ENCODE measurements around the gene ELP2. TPM values are rescaled to one million over a fixed set of nuclear protein-coding genes. Genes with fewer than 3 reads are reported as not detected.
A peak's percentile ranks its signal among the peaks of the same experiment; 100 is the strongest.

The ELP2 gene
- total and polyA plus RNA-seq, 9 of the 15 experiments (the other 6 are each of a cell fraction or from before 2014, with no cell fraction given) = 76.8 to 192 (median 140) TPM

DNA sequence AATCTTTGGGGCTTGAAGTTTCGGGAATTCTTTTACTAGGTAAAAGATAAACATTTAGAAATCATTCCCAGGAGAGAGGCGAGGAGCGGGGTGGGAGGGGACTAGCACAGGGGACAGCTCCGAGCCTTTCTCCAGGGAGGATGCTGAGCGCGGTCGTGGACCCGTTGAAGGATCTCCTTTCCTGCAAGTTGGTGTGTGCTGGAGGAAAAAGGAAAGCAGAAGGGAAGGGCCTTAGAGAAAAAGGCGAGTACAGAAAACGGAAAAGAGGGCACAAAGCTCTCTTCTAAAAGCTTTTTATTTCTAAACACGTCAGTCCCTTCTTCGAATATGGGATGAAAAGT is 1.2 kb upstream of the ELP2 start:
- H3K4me1 ChIP-seq (replicated peaks in 1 of 2; ENCODE audit: control insufficient read depth in 2 of 2, insufficient read depth in 2 of 2, low read length in 2 of 2) = peaks cover 27 to 32% of the 10 kb centered on the region in 2 experiments; a peak in 4 of 5 replicates
- H3K4me3 ChIP-seq = peak overlapping the region; percentile 91
- DNase-seq (ENCODE audit: extremely low read depth in 1 of 4, low spot score in 3 of 4) = peak; percentile 38 to 42 (median 40)
- peaks cover 55% of the 10 kb centered on the region for H3K79me2 ChIP-seq (ENCODE audit: control insufficient read depth, insufficient read depth, low read length)
- intact Hi-C loops (cut with micrococcal nuclease) (loop anchor here (2.0 kb wide), 1 partner anchor 156 kb away; the partner anchor contains the start of gene RMP24), in situ Hi-C loops (cut with MboI) (no loop called here)
- ChIA-PET POLR2A (interaction anchor here (0.6 to 2.8 kb wide), 12 partner anchors 9 to 135 kb away, joined by 3 to 19 read pairs (median 4); no protein-coding TSS in a partner anchor), CTCF (ENCODE audit: low intra/inter-chr PET ratio) (no interaction called here)
- no peaks in the 10 kb centered on the region for H3K9me3 ChIP-seq (replicated peaks; ENCODE audit: control insufficient read depth, insufficient read depth, low read depth, low read length)
- peak overlapping the region; percentile 96 for H3K4me2 ChIP-seq (ENCODE audit: insufficient read depth, low read length)
- peak overlapping the region; percentile 98 to 99 for H3K9ac ChIP-seq (ENCODE audit: insufficient read depth in 1 of 2, low read depth in 2 of 2, low read length in 2 of 2)
- ATAC-seq = 0 out of 3 replicates have a peak, but pooled peaks have one; percentile 6
- H4K20me1 ChIP-seq (replicated peaks; ENCODE audit: control insufficient read depth, insufficient read depth, low read length) = peaks cover 13% of the 10 kb centered on the region
- BruUV-seq (replicated peaks) = no TSS peak
- TF ChIP-seq, protein P1, sequence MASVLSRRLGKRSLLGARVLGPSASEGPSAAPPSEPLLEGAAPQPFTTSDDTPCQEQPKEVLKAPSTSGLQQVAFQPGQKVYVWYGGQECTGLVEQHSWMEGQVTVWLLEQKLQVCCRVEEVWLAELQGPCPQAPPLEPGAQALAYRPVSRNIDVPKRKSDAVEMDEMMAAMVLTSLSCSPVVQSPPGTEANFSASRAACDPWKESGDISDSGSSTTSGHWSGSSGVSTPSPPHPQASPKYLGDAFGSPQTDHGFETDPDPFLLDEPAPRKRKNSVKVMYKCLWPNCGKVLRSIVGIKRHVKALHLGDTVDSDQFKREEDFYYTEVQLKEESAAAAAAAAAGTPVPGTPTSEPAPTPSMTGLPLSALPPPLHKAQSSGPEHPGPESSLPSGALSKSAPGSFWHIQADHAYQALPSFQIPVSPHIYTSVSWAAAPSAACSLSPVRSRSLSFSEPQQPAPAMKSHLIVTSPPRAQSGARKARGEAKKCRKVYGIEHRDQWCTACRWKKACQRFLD (CRISPR knock-in tag; IDR thresholded peaks at IDR 0.05) = 0 out of 2 replicates have a peak, but pooled peaks have one; percentile 4
- TF ChIP-seq ARID1B (IDR thresholded peaks at IDR 0.05) = no peak
- under 1% methylated on average over 12 of the region's 12 CpGs for WGBS (ENCODE audit: insufficient coverage, low coverage, missing lambda C conversion rate)
- peaks cover 42% of the 10 kb centered on the region for H3K36me3 ChIP-seq (ENCODE audit: control insufficient read depth, insufficient read depth, low read length)
- no peak overlapping the region for H3K27ac ChIP-seq (ENCODE audit: extremely low read depth, low read depth, low read length)
- no peak for FAIRE-seq
- peaks cover 7% of the 10 kb centered on the region for H3K9me1 ChIP-seq (ENCODE audit: control insufficient read depth, insufficient read depth, low read length)
- peak overlapping the region; percentile 99 for H2AFZ ChIP-seq (ENCODE audit: low read depth, low read length)
- no peaks in the 10 kb centered on the region for H3K27me3 ChIP-seq (ENCODE audit: control insufficient read depth in 2 of 2, insufficient read depth in 2 of 2, low read length in 2 of 2)

DNA sequence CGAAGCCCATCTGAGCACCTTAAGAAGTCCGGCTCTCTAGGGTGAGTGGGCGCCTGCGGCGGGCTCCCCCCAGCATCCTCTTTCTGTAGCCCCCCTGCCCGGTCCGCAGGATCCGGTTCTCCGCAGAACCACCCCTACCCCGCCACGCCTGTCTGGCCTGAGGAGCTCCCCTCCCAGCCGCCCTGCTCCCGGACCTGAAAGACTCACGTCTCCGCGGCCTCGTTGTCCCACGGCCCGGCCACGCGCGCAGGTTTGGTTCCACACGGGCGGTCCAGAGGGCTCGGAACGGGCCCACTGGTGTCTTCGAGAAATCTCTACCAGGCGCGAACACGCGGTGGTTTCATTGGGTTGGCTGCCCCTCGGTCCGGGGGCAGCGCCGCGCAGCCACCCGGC is 796 bp upstream of the ELP2 start:
- peak overlapping the region; percentile 99 for H3K27ac ChIP-seq (ENCODE audit: extremely low read depth, low read depth, low read length)
- peaks cover 13% of the 10 kb centered on the region for H4K20me1 ChIP-seq (replicated peaks; ENCODE audit: control insufficient read depth, insufficient read depth, low read length)
- peak overlapping the region; percentile 96 for H3K4me2 ChIP-seq (ENCODE audit: insufficient read depth, low read length)
- in situ Hi-C loops (cut with MboI) = no loop called here
- DNase-seq (ENCODE audit: extremely low read depth in 1 of 4, low spot score in 3 of 4) (no peak), FAIRE-seq (no peak), ATAC-seq (peak; percentile 14)
- H3K27me3 ChIP-seq (ENCODE audit: control insufficient read depth in 2 of 2, insufficient read depth in 2 of 2, low read length in 2 of 2) = no peaks in the 10 kb centered on the region
- H3K4me1 ChIP-seq (replicated peaks in 1 of 2; ENCODE audit: control insufficient read depth in 2 of 2, insufficient read depth in 2 of 2, low read length in 2 of 2) = peaks cover 27 to 32% of the 10 kb centered on the region in 2 experiments; a peak in 4 of 5 replicates
- H3K9ac ChIP-seq (ENCODE audit: insufficient read depth in 1 of 2, low read depth in 2 of 2, low read length in 2 of 2) = peak overlapping the region; percentile 98 to 99
- peaks cover 7% of the 10 kb centered on the region for H3K9me1 ChIP-seq (ENCODE audit: control insufficient read depth, insufficient read depth, low read length)
- under 1% methylated on average over 31 of the region's 37 CpGs for WGBS (ENCODE audit: insufficient coverage, low coverage, missing lambda C conversion rate)
- H3K36me3 ChIP-seq (ENCODE audit: control insufficient read depth, insufficient read depth, low read length) = peaks cover 40% of the 10 kb centered on the region
- intact Hi-C loops (cut with micrococcal nuclease) = loop anchor here (2.0 kb wide), 1 partner anchor 156 kb away; the partner anchor contains the start of gene RMP24
- peaks cover 58% of the 10 kb centered on the region for H3K79me2 ChIP-seq (ENCODE audit: control insufficient read depth, insufficient read depth, low read length)
- no peaks in the 10 kb centered on the region for H3K9me3 ChIP-seq (replicated peaks; ENCODE audit: control insufficient read depth, insufficient read depth, low read depth, low read length)
- no TSS peak for BruUV-seq (replicated peaks)
- peak overlapping the region; percentile 99 for H2AFZ ChIP-seq (ENCODE audit: low read depth, low read length)
- POLR2A ChIA-PET = interaction anchor here (0.6 to 2.8 kb wide), 12 partner anchors 9 to 135 kb away, joined by 3 to 19 read pairs (median 4); no protein-coding TSS in a partner anchor
- CTCF ChIA-PET (ENCODE audit: low intra/inter-chr PET ratio) = no interaction called here
- H3K4me3 ChIP-seq = peak overlapping the region; percentile 91

Data from K562 (cell line).